Measurements from ENCODE around the gene UBAP2. TPM values are rescaled to one million over a fixed set of nuclear protein-coding genes. Genes with fewer than 3 reads are reported as not detected.

The UBAP2 gene, protein sequence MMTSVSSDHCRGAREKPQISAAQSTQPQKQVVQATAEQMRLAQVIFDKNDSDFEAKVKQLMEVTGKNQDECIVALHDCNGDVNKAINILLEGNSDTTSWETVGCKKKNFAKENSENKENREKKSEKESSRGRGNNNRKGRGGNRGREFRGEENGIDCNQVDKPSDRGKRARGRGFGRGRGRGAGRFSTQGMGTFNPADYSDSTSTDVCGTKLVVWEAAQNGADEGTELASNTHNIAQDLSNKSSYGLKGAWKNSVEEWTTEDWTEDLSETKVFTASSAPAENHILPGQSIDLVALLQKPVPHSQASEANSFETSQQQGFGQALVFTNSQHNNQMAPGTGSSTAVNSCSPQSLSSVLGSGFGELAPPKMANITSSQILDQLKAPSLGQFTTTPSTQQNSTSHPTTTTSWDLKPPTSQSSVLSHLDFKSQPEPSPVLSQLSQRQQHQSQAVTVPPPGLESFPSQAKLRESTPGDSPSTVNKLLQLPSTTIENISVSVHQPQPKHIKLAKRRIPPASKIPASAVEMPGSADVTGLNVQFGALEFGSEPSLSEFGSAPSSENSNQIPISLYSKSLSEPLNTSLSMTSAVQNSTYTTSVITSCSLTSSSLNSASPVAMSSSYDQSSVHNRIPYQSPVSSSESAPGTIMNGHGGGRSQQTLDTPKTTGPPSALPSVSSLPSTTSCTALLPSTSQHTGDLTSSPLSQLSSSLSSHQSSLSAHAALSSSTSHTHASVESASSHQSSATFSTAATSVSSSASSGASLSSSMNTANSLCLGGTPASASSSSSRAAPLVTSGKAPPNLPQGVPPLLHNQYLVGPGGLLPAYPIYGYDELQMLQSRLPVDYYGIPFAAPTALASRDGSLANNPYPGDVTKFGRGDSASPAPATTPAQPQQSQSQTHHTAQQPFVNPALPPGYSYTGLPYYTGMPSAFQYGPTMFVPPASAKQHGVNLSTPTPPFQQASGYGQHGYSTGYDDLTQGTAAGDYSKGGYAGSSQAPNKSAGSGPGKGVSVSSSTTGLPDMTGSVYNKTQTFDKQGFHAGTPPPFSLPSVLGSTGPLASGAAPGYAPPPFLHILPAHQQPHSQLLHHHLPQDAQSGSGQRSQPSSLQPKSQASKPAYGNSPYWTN
- 10 to 100 TPM; 27.8 to 33.1 TPM for total RNA-seq
- 10 to 100 TPM; 25.3 to 34.4 TPM for polyA plus RNA-seq (ENCODE audit: insufficient read length in 2 of 2)
- long read RNA-seq, donor 1, full-length matches to known transcripts = 1 of 1 reads
- long read RNA-seq, donor 1, partial matches to known transcripts = 0 of 1 reads
- long read RNA-seq, donor 1, other reads (novel, unspliced or antisense) = 0 of 1 reads
- long read RNA-seq, donor 2, partial matches to known transcripts = 7 of 7 reads
- long read RNA-seq, donor 2, other reads (novel, unspliced or antisense) = 0 of 7 reads
- long read RNA-seq, donor 3 = 0 reads
- long read RNA-seq, donor 4, partial matches to known transcripts = 8 of 8 reads
- long read RNA-seq, donor 4, other reads (novel, unspliced or antisense) = 0 of 8 reads

DNA sequence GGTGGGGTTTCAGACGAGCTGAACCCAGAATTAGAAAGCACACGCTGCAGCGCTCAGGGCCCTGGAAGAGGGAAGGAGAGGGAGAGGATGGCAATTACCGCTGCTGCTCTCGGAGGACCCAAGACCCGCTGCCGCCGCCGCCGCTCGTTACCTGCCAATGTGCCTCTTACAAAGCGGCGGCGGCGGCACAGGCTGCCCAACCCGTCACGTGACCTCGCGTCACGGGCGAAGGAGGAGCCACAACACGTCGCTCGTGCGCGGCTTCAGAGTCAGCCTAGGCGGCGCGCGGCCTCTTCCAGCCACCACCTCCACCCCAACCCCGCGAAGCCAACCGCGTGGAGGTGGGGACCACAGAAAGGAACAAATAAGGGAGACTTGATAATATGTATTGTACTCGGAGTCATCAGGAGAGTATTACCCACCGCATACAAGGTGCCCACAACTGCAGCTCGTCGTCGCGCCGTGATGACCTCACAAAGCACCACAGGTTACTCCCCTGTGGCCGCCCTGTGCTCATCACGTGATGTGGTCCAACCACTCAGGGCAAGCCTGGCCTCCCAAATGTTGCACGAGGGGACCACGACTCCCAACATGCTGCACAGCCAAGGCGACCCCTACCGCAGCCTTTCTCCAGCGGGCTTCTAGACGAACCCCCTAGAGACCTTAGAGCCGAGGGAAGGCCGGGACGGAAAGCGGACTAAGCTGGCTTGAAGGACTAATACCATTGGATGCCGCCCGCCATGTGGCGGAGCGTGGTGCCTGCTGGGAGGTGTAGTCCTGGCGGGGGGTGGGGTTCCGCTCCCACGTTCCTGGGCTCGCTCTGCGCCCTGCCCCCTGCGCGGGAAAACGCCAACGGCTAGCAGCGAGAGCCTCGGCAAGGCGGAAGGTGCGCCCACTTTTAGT is at the start of gene UBAP2:
TSS of gene UBAP2 (minus strand) at position 161 of the 903 bp plus-strand sequence. CDS start 31,739 bp downstream, outside the sequence.
- Histone ChIP-seq H3K9me3 (ENCODE audit: control insufficient read depth, insufficient read depth, low read length) (no peaks in the 10 kb centered on the region), H3K4me1 (ENCODE audit: control insufficient read depth, insufficient read depth, low read length) (peaks cover 4% of the 10 kb centered on the region), H3K4me3 (ENCODE audit: low read depth, low read length) (peak within 1 kb of the TSS; percentile 82), H3K27ac (ENCODE audit: low read depth, low read length) (peak within 1 kb of the TSS; percentile 94), H3K27me3 (ENCODE audit: control insufficient read depth, insufficient read depth, low read length) (no peaks in the 10 kb centered on the region), H3K36me3 (ENCODE audit: control insufficient read depth, insufficient read depth, low read length) (peaks cover 5% of the 10 kb centered on the region)
- WGBS (ENCODE audit: insufficient coverage) = 0% methylated on average over 59 of the region's 70 CpGs
- DNase-seq (ENCODE audit: low read depth in 4 of 6, low spot score in 6 of 6) = peak; percentile 94 to 100 (median 98)

DNA sequence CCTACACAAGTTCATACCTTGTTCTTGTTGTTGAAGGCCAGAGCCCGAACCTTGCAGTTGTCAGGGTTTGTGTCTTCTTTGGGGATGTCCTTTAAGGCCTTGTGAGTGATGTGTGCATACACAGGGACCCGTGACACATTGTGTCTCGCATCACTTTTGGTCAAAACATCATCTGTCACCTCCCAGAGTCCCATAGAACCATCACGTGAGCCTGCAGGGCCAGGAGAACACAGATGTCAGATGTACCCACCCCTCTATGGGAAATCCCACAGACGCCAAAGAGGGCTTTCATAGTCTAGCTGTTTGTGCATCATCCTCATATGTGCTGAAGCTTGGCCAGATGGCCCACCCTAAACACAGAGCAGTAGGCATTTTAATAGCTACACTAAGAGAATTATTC is 49.6 kb upstream of the UBAP2 start:
- no peak overlapping the region for H3K4me3 ChIP-seq (ENCODE audit: low read depth, low read length)
- WGBS (ENCODE audit: insufficient coverage) = 78% methylated on average over 3 of the region's 5 CpGs
- H3K36me3 ChIP-seq (ENCODE audit: control insufficient read depth, insufficient read depth, low read length) = peaks cover 72% of the 10 kb centered on the region
- no peaks in the 10 kb centered on the region for H3K4me1 ChIP-seq (ENCODE audit: control insufficient read depth, insufficient read depth, low read length)
- H3K27me3 ChIP-seq (ENCODE audit: control insufficient read depth, insufficient read depth, low read length) = no peaks in the 10 kb centered on the region
- no peak overlapping the region for H3K27ac ChIP-seq (ENCODE audit: low read depth, low read length)
- DNase-seq (ENCODE audit: low read depth in 4 of 6, low spot score in 6 of 6) = no peak
- H3K9me3 ChIP-seq (ENCODE audit: control insufficient read depth, insufficient read depth, low read length) = no peaks in the 10 kb centered on the region

DNA sequence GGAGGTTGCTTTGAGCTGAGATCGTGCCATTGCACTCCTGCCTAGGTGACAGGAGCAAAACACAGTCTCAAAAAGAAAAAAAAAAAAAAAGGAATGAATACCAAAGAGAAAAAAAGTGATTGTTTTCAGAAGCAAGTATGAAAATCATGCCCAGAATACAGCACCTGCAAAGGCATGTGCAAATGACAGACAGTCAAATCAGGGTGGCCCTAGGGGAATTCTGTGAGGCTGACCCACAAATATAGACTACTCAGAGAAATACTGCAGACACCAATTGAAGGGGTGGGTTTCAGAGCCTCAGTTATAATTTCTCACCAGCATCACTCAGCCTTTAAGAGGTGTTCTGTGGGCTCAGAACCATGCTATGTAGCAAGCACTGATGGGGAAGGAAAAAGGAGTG is 49.2 kb upstream of the UBAP2 start:
- no peaks in the 10 kb centered on the region for H3K4me1 ChIP-seq (ENCODE audit: control insufficient read depth, insufficient read depth, low read length)

DNA sequence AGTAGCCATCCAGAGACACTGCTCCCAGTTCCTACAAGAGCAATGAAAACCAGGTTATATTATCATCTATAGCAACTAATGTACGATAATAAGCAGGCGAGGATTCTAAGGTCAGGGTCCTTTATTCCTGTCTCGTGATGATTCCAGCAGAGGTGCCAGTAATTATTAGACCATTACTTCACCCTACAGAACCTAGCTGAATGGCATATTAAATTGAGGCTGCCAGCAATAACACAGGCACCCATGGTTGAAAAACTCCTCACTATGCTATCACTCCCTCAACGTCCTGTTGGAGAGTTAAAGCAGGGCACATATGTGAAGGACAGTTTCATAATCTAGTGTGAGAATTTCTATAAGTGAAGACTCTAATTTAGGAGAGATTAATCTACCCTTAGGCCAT is 48.1 kb upstream of the UBAP2 start:
- Histone ChIP-seq H3K27me3 (ENCODE audit: control insufficient read depth, insufficient read depth, low read length) (no peaks in the 10 kb centered on the region), H3K27ac (ENCODE audit: low read depth, low read length) (no peak overlapping the region), H3K4me1 (ENCODE audit: control insufficient read depth, insufficient read depth, low read length) (no peaks in the 10 kb centered on the region), H3K4me3 (ENCODE audit: low read depth, low read length) (no peak overlapping the region), H3K36me3 (ENCODE audit: control insufficient read depth, insufficient read depth, low read length) (peaks cover 67% of the 10 kb centered on the region), H3K9me3 (ENCODE audit: control insufficient read depth, insufficient read depth, low read length) (no peaks in the 10 kb centered on the region)
- DNase-seq (ENCODE audit: low read depth in 4 of 6, low spot score in 6 of 6) = no peak
- WGBS (ENCODE audit: insufficient coverage) = 79% methylated on average over 3 of the region's 4 CpGs

More for the DNA sequence above, 49.2 kb upstream of the UBAP2 start:
- Histone ChIP-seq H3K36me3 (ENCODE audit: control insufficient read depth, insufficient read depth, low read length) (peaks cover 72% of the 10 kb centered on the region), H3K27me3 (ENCODE audit: control insufficient read depth, insufficient read depth, low read length) (no peaks in the 10 kb centered on the region), H3K9me3 (ENCODE audit: control insufficient read depth, insufficient read depth, low read length) (no peaks in the 10 kb centered on the region), H3K4me3 (ENCODE audit: low read depth, low read length) (no peak overlapping the region), H3K27ac (ENCODE audit: low read depth, low read length) (no peak overlapping the region)
- no peak for DNase-seq (ENCODE audit: low read depth in 4 of 6, low spot score in 6 of 6)
- no CpG with 5 or more reads among the region's 1 CpG for WGBS (ENCODE audit: insufficient coverage)

DNA sequence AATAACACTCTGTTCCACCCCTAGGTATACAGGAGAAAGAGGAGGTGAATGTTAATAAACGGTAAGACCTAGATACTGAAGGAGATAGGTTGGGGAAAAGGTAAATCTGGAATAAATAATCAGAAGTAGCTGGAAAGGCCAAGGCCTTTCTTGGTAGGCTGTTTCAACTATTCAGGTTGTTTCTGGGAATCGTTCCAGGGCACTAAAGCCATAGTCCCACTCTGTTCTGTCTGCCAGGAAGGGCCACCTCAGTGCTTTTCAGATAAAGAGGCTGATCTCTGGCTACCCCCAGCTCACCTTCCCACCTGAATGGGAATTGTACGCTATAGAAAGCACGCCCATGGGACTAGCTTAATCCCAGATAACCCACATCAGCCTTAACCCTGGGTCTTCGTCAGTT is 44.9 kb upstream of the UBAP2 start:
- Histone ChIP-seq H3K27me3 (ENCODE audit: control insufficient read depth, insufficient read depth, low read length) (no peaks in the 10 kb centered on the region), H3K36me3 (ENCODE audit: control insufficient read depth, insufficient read depth, low read length) (peaks cover 74% of the 10 kb centered on the region), H3K4me3 (ENCODE audit: low read depth, low read length) (no peak overlapping the region), H3K4me1 (ENCODE audit: control insufficient read depth, insufficient read depth, low read length) (no peaks in the 10 kb centered on the region), H3K27ac (ENCODE audit: low read depth, low read length) (no peak overlapping the region), H3K9me3 (ENCODE audit: control insufficient read depth, insufficient read depth, low read length) (no peaks in the 10 kb centered on the region)
- no peak for DNase-seq (ENCODE audit: low read depth in 4 of 6, low spot score in 6 of 6)
- 81% methylated on average over 3 of the region's 5 CpGs for WGBS (ENCODE audit: insufficient coverage)

DNA sequence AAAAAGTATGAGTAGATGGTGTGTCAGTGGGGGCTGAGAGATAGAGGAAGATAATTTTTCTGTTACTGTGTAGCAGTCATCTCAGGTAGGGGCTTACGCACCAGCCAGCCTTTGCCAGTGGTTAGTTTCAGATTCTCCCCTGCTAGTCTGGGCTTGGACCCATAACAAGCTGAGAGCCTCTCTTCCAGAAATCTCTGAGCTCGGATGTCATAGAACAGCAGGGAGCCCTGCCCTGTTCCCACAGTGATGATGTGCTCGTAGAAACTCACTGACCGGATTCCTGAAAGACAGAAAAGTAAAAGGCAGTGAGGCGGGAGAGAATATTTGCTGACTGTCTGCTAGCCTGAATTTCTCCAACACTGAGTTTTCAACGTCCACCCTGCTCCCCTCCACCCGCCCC is 40.6 kb upstream of the UBAP2 start:
- Histone ChIP-seq H3K36me3 (ENCODE audit: control insufficient read depth, insufficient read depth, low read length) (peaks cover 57% of the 10 kb centered on the region), H3K4me1 (ENCODE audit: control insufficient read depth, insufficient read depth, low read length) (peaks cover 19% of the 10 kb centered on the region), H3K9me3 (ENCODE audit: control insufficient read depth, insufficient read depth, low read length) (no peaks in the 10 kb centered on the region), H3K27me3 (ENCODE audit: control insufficient read depth, insufficient read depth, low read length) (no peaks in the 10 kb centered on the region), H3K27ac (ENCODE audit: low read depth, low read length) (no peak overlapping the region), H3K4me3 (ENCODE audit: low read depth, low read length) (no peak overlapping the region)
- WGBS (ENCODE audit: insufficient coverage) = 77% methylated on average over 5 of the region's 7 CpGs
- DNase-seq (ENCODE audit: low read depth in 4 of 6, low spot score in 6 of 6) = peak in 1 of 6 donors; percentile 49

DNA sequence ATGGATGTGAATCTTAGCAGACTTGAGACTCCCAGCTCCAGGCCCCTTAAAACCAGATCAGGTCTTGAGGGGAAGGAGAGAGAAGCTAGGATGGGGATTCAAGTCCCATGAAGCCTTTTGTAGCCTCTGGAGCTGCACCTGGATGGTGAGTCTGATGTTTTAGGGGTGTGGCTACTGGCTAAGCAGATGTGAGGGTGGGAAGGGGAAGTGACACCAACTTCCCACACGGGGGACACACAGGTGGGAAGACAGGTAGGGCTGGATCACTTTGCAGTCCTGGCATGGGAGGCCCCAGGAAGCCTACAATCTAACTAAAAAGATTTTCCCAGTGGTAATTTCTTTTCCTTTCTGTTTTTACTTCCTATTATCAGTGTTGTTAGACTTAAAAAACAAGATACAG is 38.7 kb upstream of the UBAP2 start:
- DNase-seq (ENCODE audit: low read depth in 4 of 6, low spot score in 6 of 6) = no peak
- H3K27me3 ChIP-seq (ENCODE audit: control insufficient read depth, insufficient read depth, low read length) = no peaks in the 10 kb centered on the region
- no peaks in the 10 kb centered on the region for H3K9me3 ChIP-seq (ENCODE audit: control insufficient read depth, insufficient read depth, low read length)
- 50% methylated on average over 1 of the region's 1 CpG for WGBS (ENCODE audit: insufficient coverage)
- peaks cover 41% of the 10 kb centered on the region for H3K36me3 ChIP-seq (ENCODE audit: control insufficient read depth, insufficient read depth, low read length)
- H3K4me3 ChIP-seq (ENCODE audit: low read depth, low read length) = no peak overlapping the region
- peaks cover 26% of the 10 kb centered on the region for H3K4me1 ChIP-seq (ENCODE audit: control insufficient read depth, insufficient read depth, low read length)
- H3K27ac ChIP-seq (ENCODE audit: low read depth, low read length) = no peak overlapping the region

DNA sequence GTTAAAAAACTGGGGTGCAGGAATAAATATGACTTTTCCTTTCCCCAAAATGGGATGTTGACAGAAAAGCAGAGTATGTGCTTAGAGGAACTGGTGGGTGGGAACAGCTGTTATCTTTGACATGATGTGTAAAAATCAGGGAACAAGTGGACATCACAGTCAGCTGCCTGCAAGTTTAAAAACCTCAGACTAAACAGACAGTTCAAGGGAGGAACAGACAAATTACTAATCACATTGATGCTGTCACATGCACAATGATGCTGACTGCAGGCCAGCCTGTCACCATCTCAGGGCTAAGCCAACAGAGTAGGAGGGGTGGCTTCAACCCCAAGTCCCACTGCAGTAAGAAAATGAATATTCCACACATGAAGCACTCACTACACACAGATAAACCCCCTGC is 38.2 kb upstream of the UBAP2 start:
- Histone ChIP-seq H3K27me3 (ENCODE audit: control insufficient read depth, insufficient read depth, low read length) (no peaks in the 10 kb centered on the region), H3K4me1 (ENCODE audit: control insufficient read depth, insufficient read depth, low read length) (peaks cover 26% of the 10 kb centered on the region), H3K4me3 (ENCODE audit: low read depth, low read length) (no peak overlapping the region), H3K36me3 (ENCODE audit: control insufficient read depth, insufficient read depth, low read length) (peaks cover 39% of the 10 kb centered on the region), H3K27ac (ENCODE audit: low read depth, low read length) (peak overlapping the region; percentile 2), H3K9me3 (ENCODE audit: control insufficient read depth, insufficient read depth, low read length) (no peaks in the 10 kb centered on the region)
- no peak for DNase-seq (ENCODE audit: low read depth in 4 of 6, low spot score in 6 of 6)
